Peyer's patch (tissue), 4 donors: Measurements from ENCODE around the gene HMOX2. TPM values are rescaled to one million over a fixed set of nuclear protein-coding genes. Genes with fewer than 3 reads are reported as not detected.

ENCODE experiments used
- DNase-seq, 3 donors: peaks; one replicate each; pipeline ENCODE4 v3.0.0-alpha.2; 2017 to 2019
- H3K27ac ChIP-seq, 4 donors: fragments of 200-600 bp; sonication (generic); one replicate each; pipeline ENCODE4 v1.5.1; 2016 to 2019
- H3K27me3 ChIP-seq, 2 donors: fragments of 200-600 bp; sonication (generic); one replicate each; pipeline ENCODE4 v1.5.1; 2019
- H3K36me3 ChIP-seq, 3 donors: fragments of 200-600 bp; sonication (generic); one replicate each; pipeline ENCODE4 v1.5.1; 2016 to 2019
- H3K4me1 ChIP-seq, 4 donors: fragments of 200-600 bp; sonication (generic); one replicate each; pipeline ENCODE4 v1.5.1; 2016 to 2019
- H3K4me3 ChIP-seq, 4 donors: fragments of 200-600 bp; sonication (generic); 1 replicate in 3 of 4; 2 replicates in 1 of 4; pipeline ENCODE4 v1.5.1; 2016 to 2019; ENCODE audit warnings: mild to moderate bottlenecking in 1 of 4
- H3K9me3 ChIP-seq, 4 donors: fragments of 200-600 bp; sonication (generic); one replicate each; pipeline ENCODE4 v1.5.1; 2016 to 2019; ENCODE audit warnings: mild to moderate bottlenecking in 1 of 4
- POLR2A ChIP-seq, 2 donors: fragments of 450-650 bp; IDR thresholded peaks; one replicate each; pipeline ENCODE4 v1.5.1; 2017; ENCODE audit warnings: antibody characterized with exemption in 2 of 2, mild to moderate bottlenecking in 2 of 2, moderate library complexity in 2 of 2
- total RNA-seq, 4 donors: library from RNA; depleted of rRNA; stranded (reverse); fragments of >200 nt; gene quantifications; one replicate each; pipeline ENCODE4 v1.1.0, GENCODE V29; 2016
- TF ChIP-seq, protein P1 (sequence below), 6 experiments: fragments of 450-650 bp in 4 of 6; fragments of 200-600 bp in 2 of 6; sonication (generic) in 1 of 6; IDR thresholded peaks; one replicate each; pipeline ENCODE4 v1.5.1; 2017 to 2019; ENCODE audit warnings: antibody characterized with exemption in 6 of 6, mild to moderate bottlenecking in 3 of 6, moderate library complexity in 1 of 6

HMOX2 gene
- total RNA-seq, 4 donors from 2014 or later: 37.1 to 64.8 (median 61.1) TPM

DNA sequence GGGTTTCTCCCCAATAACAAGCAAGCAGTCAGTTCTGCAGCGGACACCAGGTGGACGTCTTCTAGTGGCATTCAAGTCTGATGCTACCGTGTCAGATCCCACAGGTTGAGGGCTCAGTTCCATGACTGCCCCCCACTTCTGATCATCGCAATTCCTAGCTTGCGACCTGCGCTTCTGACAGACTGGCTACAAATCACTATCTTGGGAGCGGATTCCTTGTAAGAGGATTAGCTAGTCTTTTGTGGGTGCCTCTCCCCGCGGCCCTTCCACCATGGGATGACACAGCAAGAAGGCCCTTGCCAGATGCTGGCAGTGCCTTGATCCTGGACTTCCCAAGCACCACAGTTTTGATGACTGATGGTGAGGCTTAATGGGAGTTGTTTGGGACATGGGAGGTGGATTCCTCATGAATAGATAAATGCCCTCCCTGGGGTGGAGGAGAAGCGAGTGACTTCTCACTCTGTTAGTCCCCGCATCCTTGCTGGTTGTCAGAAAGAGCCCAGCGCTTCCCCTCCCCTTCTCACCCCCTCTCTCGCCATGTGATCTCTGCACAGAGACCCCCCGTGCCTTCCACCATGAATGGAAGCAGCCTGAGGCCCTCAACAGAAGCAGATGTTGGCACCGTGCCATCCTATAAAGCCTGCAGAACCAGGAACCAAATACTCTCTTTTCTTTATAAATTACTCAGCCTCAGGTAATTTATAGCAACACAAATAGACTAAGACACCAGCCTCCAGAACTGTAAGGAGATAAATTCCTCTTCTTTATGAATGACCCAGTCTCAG is 43.3 kb downstream of the HMOX2 start:
- Histone ChIP-seq H3K27me3 (no peaks in the 10 kb centered on the region), H3K9me3 (no peaks in the 10 kb centered on the region), H3K4me3 (no peak overlapping the region), H3K36me3 (peaks cover 0 to 12% (median 0%) of the 10 kb centered on the region in 3 donors), H3K27ac (no peak overlapping the region), H3K4me1 (peaks cover 4 to 17% (median 8%) of the 10 kb centered on the region in 4 donors)
- TF ChIP-seq POLR2A (IDR thresholded peaks at IDR 0.05): no peak
- TF ChIP-seq, protein P1, sequence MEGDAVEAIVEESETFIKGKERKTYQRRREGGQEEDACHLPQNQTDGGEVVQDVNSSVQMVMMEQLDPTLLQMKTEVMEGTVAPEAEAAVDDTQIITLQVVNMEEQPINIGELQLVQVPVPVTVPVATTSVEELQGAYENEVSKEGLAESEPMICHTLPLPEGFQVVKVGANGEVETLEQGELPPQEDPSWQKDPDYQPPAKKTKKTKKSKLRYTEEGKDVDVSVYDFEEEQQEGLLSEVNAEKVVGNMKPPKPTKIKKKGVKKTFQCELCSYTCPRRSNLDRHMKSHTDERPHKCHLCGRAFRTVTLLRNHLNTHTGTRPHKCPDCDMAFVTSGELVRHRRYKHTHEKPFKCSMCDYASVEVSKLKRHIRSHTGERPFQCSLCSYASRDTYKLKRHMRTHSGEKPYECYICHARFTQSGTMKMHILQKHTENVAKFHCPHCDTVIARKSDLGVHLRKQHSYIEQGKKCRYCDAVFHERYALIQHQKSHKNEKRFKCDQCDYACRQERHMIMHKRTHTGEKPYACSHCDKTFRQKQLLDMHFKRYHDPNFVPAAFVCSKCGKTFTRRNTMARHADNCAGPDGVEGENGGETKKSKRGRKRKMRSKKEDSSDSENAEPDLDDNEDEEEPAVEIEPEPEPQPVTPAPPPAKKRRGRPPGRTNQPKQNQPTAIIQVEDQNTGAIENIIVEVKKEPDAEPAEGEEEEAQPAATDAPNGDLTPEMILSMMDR (IDR thresholded peaks at IDR 0.05): no peak
- DNase-seq: no peak

DNA sequence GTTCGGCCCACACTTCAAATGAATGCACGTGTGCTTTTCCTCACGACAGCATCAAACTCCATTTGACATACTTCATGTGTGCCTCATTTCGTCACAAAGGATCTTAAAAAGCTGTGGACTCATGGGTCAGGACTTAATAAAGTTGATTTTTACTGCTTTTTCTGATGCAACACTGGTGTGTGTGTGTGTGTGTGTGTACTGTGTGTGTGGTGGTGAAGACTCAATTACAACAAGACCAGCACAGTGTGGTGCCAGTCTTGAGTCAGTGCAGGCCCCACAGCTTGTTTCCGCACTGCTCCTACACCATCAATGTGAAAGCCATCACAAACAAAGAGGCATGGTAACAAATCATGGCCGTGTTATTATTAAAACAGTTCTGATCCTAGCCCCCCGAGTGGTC is 44.7 kb downstream of the HMOX2 start:
- DNase-seq: no peak
- peaks cover 0 to 12% (median 0%) of the 10 kb centered on the region in 3 donors for H3K36me3 ChIP-seq
- no peak for TF ChIP-seq POLR2A (IDR thresholded peaks at IDR 0.05)
- TF ChIP-seq, protein P1 (IDR thresholded peaks at IDR 0.05): no peak
- H3K4me3 ChIP-seq: no peak overlapping the region
- H3K27ac ChIP-seq: no peak overlapping the region
- peaks cover 0 to 20% (median 0%) of the 10 kb centered on the region in 4 donors for H3K4me1 ChIP-seq
- no peaks in the 10 kb centered on the region for H3K27me3 ChIP-seq
- no peaks in the 10 kb centered on the region for H3K9me3 ChIP-seq

DNA sequence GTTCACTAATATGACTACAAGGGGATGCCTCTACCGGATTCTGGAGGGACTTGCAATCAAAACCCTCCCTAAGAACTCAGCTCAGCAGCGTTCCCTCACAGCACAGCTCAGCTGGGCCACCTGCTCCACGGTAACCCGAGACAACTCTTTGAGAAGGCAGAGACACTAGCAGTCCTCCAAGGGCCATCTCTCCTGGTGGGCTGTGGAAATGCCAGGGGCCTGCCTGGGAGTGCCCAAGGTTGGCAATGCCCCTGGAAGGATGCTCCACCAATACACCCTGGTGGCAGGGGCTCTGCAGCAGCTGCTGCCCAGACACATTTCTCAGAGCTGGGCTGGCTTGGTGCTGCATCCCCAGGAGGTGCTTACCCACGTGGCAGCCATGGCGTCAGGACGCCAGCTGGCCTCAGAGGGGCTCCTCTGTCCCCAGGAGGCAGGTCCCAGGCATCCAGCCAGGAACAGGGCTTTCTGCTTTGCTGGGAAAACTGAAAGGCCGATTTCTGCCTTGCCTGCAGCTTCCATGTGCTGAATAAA is 45.9 kb downstream of the HMOX2 start:
- H3K36me3 ChIP-seq: peaks cover 0 to 12% (median 0%) of the 10 kb centered on the region in 3 donors
- DNase-seq: no peak
- no peak overlapping the region for H3K27ac ChIP-seq
- H3K27me3 ChIP-seq: no peaks in the 10 kb centered on the region
- H3K4me3 ChIP-seq: no peak overlapping the region
- TF ChIP-seq, protein P1 (IDR thresholded peaks at IDR 0.05): no peak
- TF ChIP-seq POLR2A (IDR thresholded peaks at IDR 0.05): no peak
- H3K9me3 ChIP-seq: no peaks in the 10 kb centered on the region
- peaks cover 0 to 14% (median 0%) of the 10 kb centered on the region in 4 donors for H3K4me1 ChIP-seq

DNA sequence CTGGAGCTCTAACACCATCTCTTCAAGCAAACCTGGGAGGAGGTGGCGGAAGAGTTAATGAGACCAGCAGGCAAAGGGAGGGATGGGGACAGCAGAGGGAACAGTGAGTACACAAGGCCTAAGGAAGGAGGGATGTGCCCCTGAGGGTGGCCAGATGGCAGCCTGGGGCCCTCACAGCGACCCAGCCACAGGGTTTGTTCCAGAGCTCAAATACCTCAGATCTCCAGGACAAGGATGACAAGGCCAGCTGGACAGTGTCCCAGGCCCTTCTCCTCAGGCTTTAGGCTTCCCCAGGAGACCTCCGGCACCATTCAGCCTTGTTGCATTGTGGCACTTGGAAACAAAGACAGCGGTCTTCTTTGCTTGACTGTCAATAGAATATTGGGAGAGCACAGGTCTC is 47.5 kb downstream of the HMOX2 start:
- H3K9me3 ChIP-seq: no peaks in the 10 kb centered on the region
- H3K27me3 ChIP-seq: no peaks in the 10 kb centered on the region
- no peak overlapping the region for H3K27ac ChIP-seq
- H3K4me3 ChIP-seq: no peak overlapping the region
- peaks cover 0 to 12% (median 0%) of the 10 kb centered on the region in 3 donors for H3K36me3 ChIP-seq
- DNase-seq: no peak
- TF ChIP-seq, protein P1 (IDR thresholded peaks at IDR 0.05): no peak
- TF ChIP-seq POLR2A (IDR thresholded peaks at IDR 0.05): no peak
- H3K4me1 ChIP-seq: peaks cover 0 to 14% (median 0%) of the 10 kb centered on the region in 4 donors

DNA sequence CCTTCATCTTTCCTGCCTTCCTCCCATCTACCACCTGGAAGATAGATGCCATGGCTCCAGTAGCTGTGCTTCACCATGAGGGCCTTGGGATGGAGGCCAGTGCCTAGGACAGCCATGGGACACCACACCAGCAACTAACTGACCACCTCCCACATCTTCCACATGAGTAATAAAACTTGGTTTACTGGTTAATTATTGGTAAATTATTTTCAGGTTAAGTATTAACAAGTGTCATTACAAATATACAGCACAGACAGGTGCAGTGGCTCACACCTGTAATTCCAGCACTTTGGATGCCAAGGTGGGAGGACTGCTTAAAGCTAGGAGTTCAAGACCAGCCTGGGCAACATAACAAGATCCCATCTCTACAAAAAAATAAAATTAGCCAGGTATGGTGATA is 48.4 kb downstream of the HMOX2 start:
- no peak overlapping the region for H3K4me3 ChIP-seq
- no peaks in the 10 kb centered on the region for H3K27me3 ChIP-seq
- H3K36me3 ChIP-seq: peaks cover 0 to 12% (median 0%) of the 10 kb centered on the region in 3 donors
- TF ChIP-seq POLR2A (IDR thresholded peaks at IDR 0.05): no peak
- TF ChIP-seq, protein P1 (IDR thresholded peaks at IDR 0.05): no peak
- peaks cover 0 to 14% (median 2%) of the 10 kb centered on the region in 4 donors for H3K4me1 ChIP-seq
- no peak for DNase-seq
- H3K9me3 ChIP-seq: no peaks in the 10 kb centered on the region
- H3K27ac ChIP-seq: no peak overlapping the region
